Measurements from ENCODE around the gene CMPK2.

The CMPK2 gene

DNA sequence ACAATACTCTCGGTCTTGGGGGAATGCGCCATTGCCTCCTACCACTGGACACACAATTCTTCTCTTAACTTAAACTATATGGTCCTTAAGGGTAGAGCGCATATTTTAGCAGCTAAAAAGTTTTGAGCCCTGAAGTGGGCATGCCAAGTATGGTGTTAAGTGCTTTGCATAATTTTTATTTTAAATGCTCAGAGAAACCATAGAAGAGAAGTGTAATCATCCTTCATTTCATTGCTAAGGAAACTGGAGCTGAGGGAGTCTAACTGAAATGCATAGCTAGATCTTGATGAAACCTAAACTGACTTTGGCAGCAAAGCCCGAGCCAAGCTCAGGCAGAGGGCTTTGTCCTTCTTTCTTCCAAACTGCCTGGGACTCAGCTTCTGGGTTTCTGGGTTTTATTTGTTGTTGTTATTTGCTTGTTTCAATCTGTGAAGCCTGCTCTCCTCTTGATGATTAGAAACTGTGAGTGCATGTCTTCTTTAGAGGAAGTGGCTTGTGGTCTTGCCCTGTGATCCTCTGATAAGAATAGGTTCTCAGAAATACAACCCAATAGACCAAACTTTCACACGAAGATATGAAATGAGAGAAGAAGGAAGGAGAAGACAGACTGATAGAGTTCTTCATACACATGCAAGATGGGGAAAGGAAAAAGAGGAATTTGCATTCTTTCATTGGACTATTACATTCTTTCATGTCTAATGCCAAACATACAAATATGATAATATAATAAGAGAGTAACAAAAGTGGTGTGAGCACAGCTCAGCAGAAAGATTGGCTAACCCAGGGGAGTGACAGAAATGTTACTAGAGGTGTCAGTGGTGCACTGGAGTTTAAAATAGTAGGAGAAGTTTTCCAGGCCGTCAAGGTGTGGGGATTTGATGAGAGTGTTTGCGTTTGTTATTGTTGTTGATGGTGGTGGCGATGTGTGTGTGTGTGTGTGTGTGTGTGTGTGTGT, 44.0 kb upstream of the CMPK2 start:
- no peak for TF ChIP-seq POLR2AphosphoS5 (IDR thresholded peaks at IDR 0.05; ENCODE audit: low read depth, low read length)
- TF ChIP-seq FOXP2 (optimal IDR thresholded peaks at IDR 0.05; ENCODE audit: borderline replicate concordance, extremely low read depth, extremely low read length, insufficient read depth) = no peak
- no peak for TF ChIP-seq SIN3A (IDR thresholded peaks at IDR 0.05; ENCODE audit: borderline replicate concordance, insufficient read depth, low read length)
- TF ChIP-seq TAF1 (IDR thresholded peaks at IDR 0.05; ENCODE audit: borderline replicate concordance, insufficient read depth, low read length) = no peak
- TF ChIP-seq, protein P1, sequence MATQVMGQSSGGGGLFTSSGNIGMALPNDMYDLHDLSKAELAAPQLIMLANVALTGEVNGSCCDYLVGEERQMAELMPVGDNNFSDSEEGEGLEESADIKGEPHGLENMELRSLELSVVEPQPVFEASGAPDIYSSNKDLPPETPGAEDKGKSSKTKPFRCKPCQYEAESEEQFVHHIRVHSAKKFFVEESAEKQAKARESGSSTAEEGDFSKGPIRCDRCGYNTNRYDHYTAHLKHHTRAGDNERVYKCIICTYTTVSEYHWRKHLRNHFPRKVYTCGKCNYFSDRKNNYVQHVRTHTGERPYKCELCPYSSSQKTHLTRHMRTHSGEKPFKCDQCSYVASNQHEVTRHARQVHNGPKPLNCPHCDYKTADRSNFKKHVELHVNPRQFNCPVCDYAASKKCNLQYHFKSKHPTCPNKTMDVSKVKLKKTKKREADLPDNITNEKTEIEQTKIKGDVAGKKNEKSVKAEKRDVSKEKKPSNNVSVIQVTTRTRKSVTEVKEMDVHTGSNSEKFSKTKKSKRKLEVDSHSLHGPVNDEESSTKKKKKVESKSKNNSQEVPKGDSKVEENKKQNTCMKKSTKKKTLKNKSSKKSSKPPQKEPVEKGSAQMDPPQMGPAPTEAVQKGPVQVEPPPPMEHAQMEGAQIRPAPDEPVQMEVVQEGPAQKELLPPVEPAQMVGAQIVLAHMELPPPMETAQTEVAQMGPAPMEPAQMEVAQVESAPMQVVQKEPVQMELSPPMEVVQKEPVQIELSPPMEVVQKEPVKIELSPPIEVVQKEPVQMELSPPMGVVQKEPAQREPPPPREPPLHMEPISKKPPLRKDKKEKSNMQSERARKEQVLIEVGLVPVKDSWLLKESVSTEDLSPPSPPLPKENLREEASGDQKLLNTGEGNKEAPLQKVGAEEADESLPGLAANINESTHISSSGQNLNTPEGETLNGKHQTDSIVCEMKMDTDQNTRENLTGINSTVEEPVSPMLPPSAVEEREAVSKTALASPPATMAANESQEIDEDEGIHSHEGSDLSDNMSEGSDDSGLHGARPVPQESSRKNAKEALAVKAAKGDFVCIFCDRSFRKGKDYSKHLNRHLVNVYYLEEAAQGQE (IDR thresholded peaks at IDR 0.05; ENCODE audit: insufficient read depth in 1 of 2, low read depth in 2 of 2, low read length in 2 of 2) = no peak

DNA sequence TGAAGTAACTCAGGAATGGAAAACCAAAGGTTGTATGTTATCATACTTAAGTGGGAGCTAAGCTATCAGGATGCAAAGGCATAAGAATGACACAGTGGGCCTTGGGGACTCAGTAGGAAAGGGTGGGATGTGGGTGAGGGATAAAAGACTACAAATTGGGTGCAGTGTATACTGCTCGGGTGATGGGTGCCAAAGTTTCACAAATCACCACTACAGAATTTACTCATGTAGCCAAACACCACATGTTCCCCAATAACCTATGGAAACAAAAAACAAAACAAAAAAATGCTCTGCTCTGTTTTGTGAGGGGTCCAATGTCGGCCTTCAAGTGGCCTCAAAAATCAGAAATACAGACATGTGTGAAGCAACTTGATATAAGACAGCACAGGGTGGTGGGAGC, 42.6 kb upstream of the CMPK2 start:
- TF ChIP-seq, protein P1 (IDR thresholded peaks at IDR 0.05; ENCODE audit: insufficient read depth in 1 of 2, low read depth in 2 of 2, low read length in 2 of 2) = no peak
- no peak for TF ChIP-seq SIN3A (IDR thresholded peaks at IDR 0.05; ENCODE audit: borderline replicate concordance, insufficient read depth, low read length)
- TF ChIP-seq POLR2AphosphoS5 (IDR thresholded peaks at IDR 0.05; ENCODE audit: low read depth, low read length) = no peak
- no peak for TF ChIP-seq FOXP2 (optimal IDR thresholded peaks at IDR 0.05; ENCODE audit: borderline replicate concordance, extremely low read depth, extremely low read length, insufficient read depth)
- no peak for TF ChIP-seq TAF1 (IDR thresholded peaks at IDR 0.05; ENCODE audit: borderline replicate concordance, insufficient read depth, low read length)

DNA sequence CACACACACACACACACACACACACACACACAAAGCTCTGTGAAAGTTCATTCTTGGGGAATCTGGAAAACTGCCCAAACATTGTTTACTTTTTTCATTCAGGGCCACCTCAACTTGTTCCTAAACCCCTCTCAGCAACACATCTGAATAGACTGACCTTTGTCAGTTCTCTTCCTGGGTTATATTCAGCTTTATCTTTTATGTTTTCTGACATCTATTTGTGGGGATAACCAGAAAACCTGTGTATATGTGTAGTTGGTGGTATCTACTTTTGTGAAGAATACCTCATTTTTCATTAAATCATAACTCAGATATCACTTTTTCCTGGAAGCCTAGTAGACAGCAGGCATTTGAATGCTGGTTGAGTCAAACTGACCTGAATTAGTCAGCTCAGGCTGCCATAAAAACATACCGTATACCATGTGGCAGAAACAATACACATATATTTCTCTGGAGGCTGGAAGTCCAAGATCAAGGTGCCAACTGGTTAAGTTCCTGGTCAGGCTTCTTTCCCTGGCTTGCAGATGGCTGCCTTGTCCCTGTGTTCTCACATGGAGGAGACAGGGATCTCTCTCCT, 40.5 kb upstream of the CMPK2 start:
- TF ChIP-seq FOXP2 (optimal IDR thresholded peaks at IDR 0.05; ENCODE audit: borderline replicate concordance, extremely low read depth, extremely low read length, insufficient read depth) (no peak), SIN3A (IDR thresholded peaks at IDR 0.05; ENCODE audit: borderline replicate concordance, insufficient read depth, low read length) (no peak), TAF1 (IDR thresholded peaks at IDR 0.05; ENCODE audit: borderline replicate concordance, insufficient read depth, low read length) (no peak), POLR2AphosphoS5 (IDR thresholded peaks at IDR 0.05; ENCODE audit: low read depth, low read length) (no peak)
- TF ChIP-seq, protein P1 (IDR thresholded peaks at IDR 0.05; ENCODE audit: insufficient read depth in 1 of 2, low read depth in 2 of 2, low read length in 2 of 2) = no peak

DNA sequence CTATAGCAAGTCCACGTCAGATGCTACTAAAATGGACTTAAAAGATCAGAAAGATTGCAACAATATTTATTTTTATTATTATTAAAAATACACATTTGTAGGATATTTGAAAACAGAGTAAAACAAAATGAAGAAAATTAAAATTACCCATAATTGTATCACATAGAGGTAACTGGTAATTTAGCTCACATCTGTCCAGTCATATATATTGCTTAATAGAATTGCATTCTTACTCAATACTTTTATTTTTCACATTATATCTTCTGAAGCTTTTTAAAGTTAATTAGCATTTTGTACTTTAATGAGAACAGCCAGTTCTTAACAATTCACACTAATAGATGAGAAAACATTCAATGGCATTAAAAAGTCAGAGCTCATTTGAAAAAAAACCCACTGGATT, 40.0 kb upstream of the CMPK2 start:
- no peak for TF ChIP-seq FOXP2 (optimal IDR thresholded peaks at IDR 0.05; ENCODE audit: borderline replicate concordance, extremely low read depth, extremely low read length, insufficient read depth)

DNA sequence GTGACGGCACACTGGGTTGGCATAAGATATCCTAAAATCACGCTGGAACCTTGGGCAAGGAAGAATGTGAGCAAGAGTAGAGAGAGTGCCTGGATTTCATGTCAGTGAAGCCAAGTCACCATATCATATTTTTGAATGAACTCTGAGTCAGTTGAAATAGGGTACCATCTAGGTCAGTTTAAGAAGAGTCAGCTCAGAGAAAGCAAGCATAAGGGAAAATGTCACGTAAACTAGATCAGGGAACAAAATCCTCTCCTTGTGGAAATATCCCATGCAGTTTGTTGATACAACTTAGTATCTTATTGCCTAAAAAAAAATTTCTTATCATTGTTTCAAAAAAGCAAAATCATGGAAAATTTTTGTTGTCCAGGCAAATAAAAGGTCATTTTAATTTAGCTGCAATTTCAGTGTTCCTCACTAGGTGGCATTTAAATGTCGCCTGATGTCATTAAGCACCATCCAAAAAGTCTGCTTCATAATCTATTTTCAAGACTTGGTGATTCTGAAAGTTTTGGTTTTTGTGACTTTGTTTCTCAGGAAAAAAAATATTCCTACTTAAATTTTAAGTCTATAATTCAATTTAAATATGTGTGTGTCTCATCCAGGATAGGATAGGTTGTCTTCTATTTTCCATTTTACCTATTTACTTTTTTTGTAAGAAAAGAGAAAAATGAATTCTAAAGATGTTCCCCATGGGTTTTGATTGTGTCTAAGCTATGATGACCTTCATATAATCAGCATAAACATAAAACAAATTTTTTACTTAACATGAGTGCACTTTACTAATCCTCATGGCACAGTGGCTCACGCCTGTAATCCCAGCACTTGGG, 31.4 kb upstream of the CMPK2 start:
- TF ChIP-seq FOXP2 (optimal IDR thresholded peaks at IDR 0.05; ENCODE audit: borderline replicate concordance, extremely low read depth, extremely low read length, insufficient read depth) (no peak), TAF1 (IDR thresholded peaks at IDR 0.05; ENCODE audit: borderline replicate concordance, insufficient read depth, low read length) (no peak), POLR2AphosphoS5 (IDR thresholded peaks at IDR 0.05; ENCODE audit: low read depth, low read length) (no peak), SIN3A (IDR thresholded peaks at IDR 0.05; ENCODE audit: borderline replicate concordance, insufficient read depth, low read length) (no peak)
- TF ChIP-seq, protein P1 (IDR thresholded peaks at IDR 0.05; ENCODE audit: insufficient read depth in 1 of 2, low read depth in 2 of 2, low read length in 2 of 2) = no peak

Data from PFSK-1 (cell line).